ENCODE data around the gene ACP3. TPM values are rescaled to one million over a fixed set of nuclear protein-coding genes. Genes with fewer than 3 reads are reported as not detected.
A peak's percentile ranks its signal among the peaks of the same experiment; 100 is the strongest.
"Not testable (repeated sequence)": the region's sequence is repeated elsewhere in the genome, so short reads cannot be mapped to it uniquely, and the experiment has no call there.

The ACP3 gene
- polyA plus RNA-seq, 2 donors = 22.5 to 48.4 TPM

GRCh38 chr3:132351222-132351806, 34.1 kb downstream of the ACP3 start:
- peaks cover 0 to 5% of the 10 kb centered on the region in 2 donors for H3K36me3 ChIP-seq (ENCODE audit: control insufficient read depth in 2 of 2, insufficient read depth in 2 of 2, low read length in 1 of 2)
- H3K9me3 ChIP-seq (ENCODE audit: control insufficient read depth in 2 of 2, insufficient read depth in 1 of 2, low read depth in 1 of 2, low read length in 1 of 2) = no peaks in the 10 kb centered on the region
- WGBS, 2 donors = 70 to 71% methylated on average over 5 of the region's 5 CpGs

GRCh38 chr3:132352556-132353143, 35.4 kb downstream of the ACP3 start:
- WGBS, 2 donors = 18 to 26% methylated on average over 6 of the region's 6 CpGs
- Histone ChIP-seq H3K36me3 (ENCODE audit: control insufficient read depth in 2 of 2, insufficient read depth in 2 of 2, low read length in 1 of 2) (peaks cover 0 to 8% of the 10 kb centered on the region in 2 donors), H3K4me1 (ENCODE audit: control insufficient read depth in 2 of 2, insufficient read depth in 2 of 2, low read length in 1 of 2) (peaks cover 0 to 2% of the 10 kb centered on the region in 2 donors), H3K4me3 (ENCODE audit: low read depth in 1 of 2, low read length in 2 of 2) (no peak overlapping the region), H3K27ac (ENCODE audit: low read depth in 2 of 2, low read length in 1 of 2) (no peak overlapping the region), H3K9me3 (ENCODE audit: control insufficient read depth in 2 of 2, insufficient read depth in 1 of 2, low read depth in 1 of 2, low read length in 1 of 2) (no peaks in the 10 kb centered on the region), H3K27me3 (ENCODE audit: control insufficient read depth in 1 of 2, insufficient read depth in 2 of 2, low read length in 2 of 2) (no peaks in the 10 kb centered on the region)

More at GRCh38 chr3:132351222-132351806, 34.1 kb downstream of the ACP3 start:
- H3K4me3 ChIP-seq (ENCODE audit: low read depth in 1 of 2, low read length in 2 of 2) = no peak overlapping the region
- H3K27me3 ChIP-seq (ENCODE audit: control insufficient read depth in 1 of 2, insufficient read depth in 2 of 2, low read length in 2 of 2) = no peaks in the 10 kb centered on the region
- peaks cover 0 to 4% of the 10 kb centered on the region in 2 donors for H3K4me1 ChIP-seq (ENCODE audit: control insufficient read depth in 2 of 2, insufficient read depth in 2 of 2, low read length in 1 of 2)
- H3K27ac ChIP-seq (ENCODE audit: low read depth in 2 of 2, low read length in 1 of 2) = no peak overlapping the region

GRCh38 chr3:132354916-132355702, 37.9 kb downstream of the ACP3 start:
- Histone ChIP-seq H3K4me3 (ENCODE audit: low read depth in 1 of 2, low read length in 2 of 2) (no peak overlapping the region), H3K36me3 (ENCODE audit: control insufficient read depth in 2 of 2, insufficient read depth in 2 of 2, low read length in 1 of 2) (peaks cover 0 to 3% of the 10 kb centered on the region in 2 donors), H3K9me3 (ENCODE audit: control insufficient read depth in 2 of 2, insufficient read depth in 1 of 2, low read depth in 1 of 2, low read length in 1 of 2) (no peaks in the 10 kb centered on the region), H3K27ac (ENCODE audit: low read depth in 2 of 2, low read length in 1 of 2) (no peak overlapping the region), H3K27me3 (ENCODE audit: control insufficient read depth in 1 of 2, insufficient read depth in 2 of 2, low read length in 2 of 2) (no peaks in the 10 kb centered on the region), H3K4me1 (ENCODE audit: control insufficient read depth in 2 of 2, insufficient read depth in 2 of 2, low read length in 1 of 2) (no peaks in the 10 kb centered on the region)
- 71 to 75% methylated on average over 9 of the region's 9 CpGs for WGBS, 2 donors

- WGBS, 2 donors = 90 to 93% methylated on average over 5 of the region's 5 CpGs
- Histone ChIP-seq H3K36me3 (ENCODE audit: control insufficient read depth in 2 of 2, insufficient read depth in 2 of 2, low read length in 1 of 2) (peaks cover 0 to 3% of the 10 kb centered on the region in 2 donors), H3K9me3 (ENCODE audit: control insufficient read depth in 2 of 2, insufficient read depth in 1 of 2, low read depth in 1 of 2, low read length in 1 of 2) (no peaks in the 10 kb centered on the region), H3K4me3 (ENCODE audit: low read depth in 1 of 2, low read length in 2 of 2) (no peak overlapping the region), H3K27ac (ENCODE audit: low read depth in 2 of 2, low read length in 1 of 2) (no peak overlapping the region), H3K27me3 (ENCODE audit: control insufficient read depth in 1 of 2, insufficient read depth in 2 of 2, low read length in 2 of 2) (no peaks in the 10 kb centered on the region), H3K4me1 (ENCODE audit: control insufficient read depth in 2 of 2, insufficient read depth in 2 of 2, low read length in 1 of 2) (no peaks in the 10 kb centered on the region)
These were observed 39.4 kb downstream of the ACP3 start for GRCh38 chr3:132356568-132356967.

- H3K9me3 ChIP-seq (ENCODE audit: control insufficient read depth in 2 of 2, insufficient read depth in 1 of 2, low read depth in 1 of 2, low read length in 1 of 2) = no peaks in the 10 kb centered on the region
- WGBS, 2 donors = 19 to 85% methylated on average over 1 of the region's 1 CpG
- no peak overlapping the region for H3K4me3 ChIP-seq (ENCODE audit: low read depth in 1 of 2, low read length in 2 of 2)
- H3K4me1 ChIP-seq (ENCODE audit: control insufficient read depth in 2 of 2, insufficient read depth in 2 of 2, low read length in 1 of 2) = no peaks in the 10 kb centered on the region
- no peaks in the 10 kb centered on the region for H3K27me3 ChIP-seq (ENCODE audit: control insufficient read depth in 1 of 2, insufficient read depth in 2 of 2, low read length in 2 of 2)
- peaks cover 0 to 3% of the 10 kb centered on the region in 2 donors for H3K36me3 ChIP-seq (ENCODE audit: control insufficient read depth in 2 of 2, insufficient read depth in 2 of 2, low read length in 1 of 2)
- no peak overlapping the region for H3K27ac ChIP-seq (ENCODE audit: low read depth in 2 of 2, low read length in 1 of 2)
These were observed 43.5 kb downstream of the ACP3 start for GRCh38 chr3:132360717-132361116.

- Histone ChIP-seq H3K9me3 (ENCODE audit: control insufficient read depth in 2 of 2, insufficient read depth in 1 of 2, low read depth in 1 of 2, low read length in 1 of 2) (no peaks in the 10 kb centered on the region), H3K27me3 (ENCODE audit: control insufficient read depth in 1 of 2, insufficient read depth in 2 of 2, low read length in 2 of 2) (no peaks in the 10 kb centered on the region), H3K4me3 (ENCODE audit: low read depth in 1 of 2, low read length in 2 of 2) (no peak overlapping the region), H3K27ac (ENCODE audit: low read depth in 2 of 2, low read length in 1 of 2) (no peak overlapping the region), H3K4me1 (ENCODE audit: control insufficient read depth in 2 of 2, insufficient read depth in 2 of 2, low read length in 1 of 2) (no peaks in the 10 kb centered on the region), H3K36me3 (ENCODE audit: control insufficient read depth in 2 of 2, insufficient read depth in 2 of 2, low read length in 1 of 2) (no peaks in the 10 kb centered on the region)
- 57 to 76% methylated on average over 2 of the region's 2 CpGs for WGBS, 2 donors
These were observed 45.1 kb downstream of the ACP3 start for GRCh38 chr3:132362329-132362728.

- 84 to 95% methylated on average over 2 of the region's 2 CpGs for WGBS, 2 donors
- H3K36me3 ChIP-seq (ENCODE audit: control insufficient read depth in 2 of 2, insufficient read depth in 2 of 2, low read length in 1 of 2) = peaks cover 0 to 8% of the 10 kb centered on the region in 2 donors
- no peak overlapping the region for H3K27ac ChIP-seq (ENCODE audit: low read depth in 2 of 2, low read length in 1 of 2)
- H3K9me3 ChIP-seq (ENCODE audit: control insufficient read depth in 2 of 2, insufficient read depth in 1 of 2, low read depth in 1 of 2, low read length in 1 of 2) = no peaks in the 10 kb centered on the region
- H3K4me1 ChIP-seq (ENCODE audit: control insufficient read depth in 2 of 2, insufficient read depth in 2 of 2, low read length in 1 of 2) = no peaks in the 10 kb centered on the region
- H3K4me3 ChIP-seq (ENCODE audit: low read depth in 1 of 2, low read length in 2 of 2) = no peak overlapping the region
- no peaks in the 10 kb centered on the region for H3K27me3 ChIP-seq (ENCODE audit: control insufficient read depth in 1 of 2, insufficient read depth in 2 of 2, low read length in 2 of 2)
These were observed 51.3 kb downstream of the ACP3 start for GRCh38 chr3:132368515-132368914.

DNA sequence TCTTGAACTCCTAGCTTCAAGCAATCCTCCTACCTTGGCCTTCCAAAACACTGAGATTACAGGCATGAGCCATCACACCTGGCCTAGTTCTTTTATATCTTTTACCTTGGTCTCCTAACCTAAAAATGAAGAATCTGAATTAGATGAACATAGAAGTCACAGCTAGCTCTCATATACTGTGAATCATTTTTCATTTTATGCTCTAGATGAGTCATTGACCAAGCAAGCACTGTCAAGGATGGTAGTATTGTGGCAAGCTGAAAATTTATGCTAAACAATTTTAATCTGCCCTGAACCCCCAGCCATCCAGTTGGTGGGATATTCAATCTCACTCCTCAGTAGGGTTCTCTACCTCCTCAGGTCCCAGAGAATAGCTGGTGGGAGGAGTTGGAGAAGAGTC, 51.8 kb downstream of the ACP3 start:
- H3K36me3 ChIP-seq (ENCODE audit: control insufficient read depth in 2 of 2, insufficient read depth in 2 of 2, low read length in 1 of 2) = peaks cover 0 to 8% of the 10 kb centered on the region in 2 donors
- no peaks in the 10 kb centered on the region for H3K9me3 ChIP-seq (ENCODE audit: control insufficient read depth in 2 of 2, insufficient read depth in 1 of 2, low read depth in 1 of 2, low read length in 1 of 2)
- no peak overlapping the region for H3K4me3 ChIP-seq (ENCODE audit: low read depth in 1 of 2, low read length in 2 of 2)

DNA sequence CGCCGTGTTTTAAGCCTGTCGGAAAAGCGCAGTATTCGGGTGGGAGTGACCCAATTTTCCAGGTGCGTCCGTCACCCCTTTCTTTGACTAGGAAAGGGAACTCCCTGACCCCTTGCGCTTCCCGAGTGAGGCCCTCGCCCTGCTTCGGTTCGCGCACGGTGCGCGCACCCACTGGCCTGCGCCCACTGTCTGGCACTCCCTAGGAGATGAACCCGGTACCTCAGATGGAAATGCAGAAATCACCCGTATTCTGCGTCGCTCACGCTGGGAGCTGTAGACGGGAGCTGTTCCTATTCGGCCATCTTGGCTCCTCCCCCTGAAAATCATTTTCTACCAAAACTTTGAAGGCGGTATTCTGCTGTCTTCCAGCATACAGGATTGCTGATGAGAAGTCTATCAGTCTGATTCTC, 59.7 kb downstream of the ACP3 start:
- not testable (repeated sequence) for H3K36me3 ChIP-seq (ENCODE audit: control insufficient read depth in 2 of 2, insufficient read depth in 2 of 2, low read length in 1 of 2); H3K9me3 ChIP-seq (ENCODE audit: control insufficient read depth in 2 of 2, insufficient read depth in 1 of 2, low read depth in 1 of 2, low read length in 1 of 2); H3K27ac ChIP-seq (ENCODE audit: low read depth in 2 of 2, low read length in 1 of 2); H3K4me1 ChIP-seq (ENCODE audit: control insufficient read depth in 2 of 2, insufficient read depth in 2 of 2, low read length in 1 of 2); H3K27me3 ChIP-seq (ENCODE audit: control insufficient read depth in 1 of 2, insufficient read depth in 2 of 2, low read length in 2 of 2)
- peak overlapping the region in 1 of 2 donors; percentile 33 for H3K4me3 ChIP-seq (ENCODE audit: low read depth in 1 of 2, low read length in 2 of 2)
- WGBS, 2 donors = 72 to 77% methylated on average over 25 of the region's 25 CpGs

More for the DNA sequence above, 51.8 kb downstream of the ACP3 start:
- Histone ChIP-seq H3K27me3 (ENCODE audit: control insufficient read depth in 1 of 2, insufficient read depth in 2 of 2, low read length in 2 of 2) (no peaks in the 10 kb centered on the region), H3K4me1 (ENCODE audit: control insufficient read depth in 2 of 2, insufficient read depth in 2 of 2, low read length in 1 of 2) (no peaks in the 10 kb centered on the region), H3K27ac (ENCODE audit: low read depth in 2 of 2, low read length in 1 of 2) (no peak overlapping the region)

Measured in esophagus (tissue), 2 donors.